ENCODE measurements around the gene ATP2B1. TPM values are rescaled to one million over a fixed set of nuclear protein-coding genes. Genes with fewer than 3 reads are reported as not detected.

ATP2B1 gene
- total and polyA plus RNA-seq, 2 donors (not counting 1 experiment from before 2014, with no cell fraction given): 26.1 to 238 TPM

- H3K4me3 ChIP-seq (ENCODE audit: control extremely low read depth in 1 of 5, extremely low read depth in 1 of 5, insufficient read depth in 1 of 5, low read depth in 2 of 5, low read length in 4 of 5): no peak overlapping the region
- H3K9ac ChIP-seq (ENCODE audit: low read length): no peak overlapping the region
- peaks cover 71% of the 10 kb centered on the region for H3K4me1 Mint-ChIP-seq
- no peaks in the 10 kb centered on the region for H3K9me3 ChIP-seq (ENCODE audit: control extremely low read depth in 1 of 3, control insufficient read depth in 2 of 3, insufficient read depth in 1 of 3, low read length in 2 of 3)
- peak overlapping the region; percentile 78 for H3K4me2 ChIP-seq (replicated peaks; ENCODE audit: low read depth, low read length, poor library complexity, severe bottlenecking)
- H3K27ac Mint-ChIP-seq: no peak overlapping the region
- H3K79me2 ChIP-seq (ENCODE audit: control insufficient read depth, insufficient read depth, low read length): peaks cover 90% of the 10 kb centered on the region
- ChIA-PET POLR2A (no interaction called here), CTCF (interaction anchor here (1.3 to 2.1 kb wide), 2 partner anchors 31 to 246 kb away, joined by 3 to 11 read pairs; no protein-coding TSS in a partner anchor)
- no peaks in the 10 kb centered on the region for H3K9me3 Mint-ChIP-seq (ENCODE audit: insufficient read depth)
- H3K36me3 ChIP-seq (replicated peaks in 1 of 2; ENCODE audit: control extremely low read depth in 1 of 2, control insufficient read depth in 1 of 2, extremely low read depth in 1 of 2, insufficient read depth in 2 of 2, low read length in 1 of 2): peaks cover 3 to 5% of the 10 kb centered on the region in 2 experiments
- DNase-seq: no peak
- no CpG with 5 or more reads among the region's 1 CpG for WGBS (ENCODE audit: insufficient coverage)
- peak overlapping the region; percentile 18 for H3K4me3 Mint-ChIP-seq
- ATAC-seq (ENCODE audit: low read depth): no peak
- H3K27me3 ChIP-seq (replicated peaks in 1 of 4; ENCODE audit: control extremely low read depth in 1 of 4, control insufficient read depth in 3 of 4, insufficient read depth in 4 of 4, low read length in 3 of 4): no peaks in the 10 kb centered on the region
- peaks cover 30 to 62% of the 10 kb centered on the region in 2 donors for H3K4me1 ChIP-seq (ENCODE audit: control insufficient read depth in 2 of 2, insufficient read depth in 2 of 2, low read length in 2 of 2)
- no peaks in the 10 kb centered on the region for H3K27me3 Mint-ChIP-seq
- peaks cover 79% of the 10 kb centered on the region for H4K20me1 ChIP-seq (ENCODE audit: control insufficient read depth, insufficient read depth, low read length, poor library complexity, severe bottlenecking)
- intact Hi-C loops (cut with micrococcal nuclease): no loop called here
- no peak overlapping the region for H3K27ac ChIP-seq (ENCODE audit: low read length in 2 of 2)
- no peak for TF ChIP-seq EZH2 (IDR thresholded peaks at IDR 0.05; ENCODE audit: borderline replicate concordance, insufficient read depth, low read depth, low read length, poor library complexity, severe bottlenecking)
- no peak for TF ChIP-seq CTCF (IDR thresholded peaks at IDR 0.05)
- H2AFZ ChIP-seq (ENCODE audit: insufficient read depth, low read depth, low read length, poor library complexity, severe bottlenecking): no peak overlapping the region
Measured at GRCh38 chr12:89704457-89704856, 4.2 kb downstream of the ATP2B1 start.

- intact Hi-C loops (cut with micrococcal nuclease): loop anchor here (2.0 kb wide), 1 partner anchor 17 kb away; no protein-coding TSS in a partner anchor
- Mint-ChIP-seq H3K4me3 (no peak overlapping the region), H3K4me1 (peaks cover 78% of the 10 kb centered on the region), H3K9me3 (ENCODE audit: insufficient read depth) (no peaks in the 10 kb centered on the region), H3K27me3 (no peaks in the 10 kb centered on the region), H3K27ac (no peak overlapping the region)
- Histone ChIP-seq H3K9me3 (ENCODE audit: control extremely low read depth in 1 of 3, control insufficient read depth in 2 of 3, insufficient read depth in 1 of 3, low read length in 2 of 3) (no peaks in the 10 kb centered on the region), H3K4me1 (ENCODE audit: control insufficient read depth in 2 of 2, insufficient read depth in 2 of 2, low read length in 2 of 2) (peaks cover 32 to 65% of the 10 kb centered on the region in 2 donors), H3K27ac (ENCODE audit: low read length in 2 of 2) (no peak overlapping the region), H4K20me1 (ENCODE audit: control insufficient read depth, insufficient read depth, low read length, poor library complexity, severe bottlenecking) (peaks cover 83% of the 10 kb centered on the region), H3K36me3 (replicated peaks in 1 of 2; ENCODE audit: control extremely low read depth in 1 of 2, control insufficient read depth in 1 of 2, extremely low read depth in 1 of 2, insufficient read depth in 2 of 2, low read length in 1 of 2) (peaks cover 3 to 5% of the 10 kb centered on the region in 2 experiments), H3K4me3 (ENCODE audit: control extremely low read depth in 1 of 5, extremely low read depth in 1 of 5, insufficient read depth in 1 of 5, low read depth in 2 of 5, low read length in 4 of 5) (no peak overlapping the region), H3K79me2 (ENCODE audit: control insufficient read depth, insufficient read depth, low read length) (peaks cover 96% of the 10 kb centered on the region), H3K9ac (ENCODE audit: low read length) (peak overlapping the region; percentile 14), H2AFZ (ENCODE audit: insufficient read depth, low read depth, low read length, poor library complexity, severe bottlenecking) (no peak overlapping the region), H3K27me3 (replicated peaks in 1 of 4; ENCODE audit: control extremely low read depth in 1 of 4, control insufficient read depth in 3 of 4, insufficient read depth in 4 of 4, low read length in 3 of 4) (no peaks in the 10 kb centered on the region), H3K4me2 (replicated peaks; ENCODE audit: low read depth, low read length, poor library complexity, severe bottlenecking) (peak overlapping the region; percentile 78)
- ChIA-PET POLR2A (no interaction called here), CTCF (no interaction called here)
- ATAC-seq (ENCODE audit: low read depth) (no peak), DNase-seq (no peak)
- WGBS (ENCODE audit: insufficient coverage): no CpG with 5 or more reads among the region's 1 CpG
- TF ChIP-seq EZH2 (IDR thresholded peaks at IDR 0.05; ENCODE audit: borderline replicate concordance, insufficient read depth, low read depth, low read length, poor library complexity, severe bottlenecking): no peak
- TF ChIP-seq CTCF (IDR thresholded peaks at IDR 0.05): no peak
Measured at GRCh38 chr12:89703768-89704167, 4.9 kb downstream of the ATP2B1 start.
